ENCODE data around the gene NTN4.

- TF ChIP-seq CTCF (IDR thresholded peaks at IDR 0.05; ENCODE audit: low read length): no peak
- TF ChIP-seq EZH2 (IDR thresholded peaks at IDR 0.05; ENCODE audit: borderline replicate concordance, low read length): no peak
Measured at GRCh38 chr12:95805864-95806671, 15.5 kb upstream of the NTN4 start.

Data from OCI-LY1 (cell line).